ENCODE measurements around the gene NCKIPSD.

NCKIPSD gene

DNA sequence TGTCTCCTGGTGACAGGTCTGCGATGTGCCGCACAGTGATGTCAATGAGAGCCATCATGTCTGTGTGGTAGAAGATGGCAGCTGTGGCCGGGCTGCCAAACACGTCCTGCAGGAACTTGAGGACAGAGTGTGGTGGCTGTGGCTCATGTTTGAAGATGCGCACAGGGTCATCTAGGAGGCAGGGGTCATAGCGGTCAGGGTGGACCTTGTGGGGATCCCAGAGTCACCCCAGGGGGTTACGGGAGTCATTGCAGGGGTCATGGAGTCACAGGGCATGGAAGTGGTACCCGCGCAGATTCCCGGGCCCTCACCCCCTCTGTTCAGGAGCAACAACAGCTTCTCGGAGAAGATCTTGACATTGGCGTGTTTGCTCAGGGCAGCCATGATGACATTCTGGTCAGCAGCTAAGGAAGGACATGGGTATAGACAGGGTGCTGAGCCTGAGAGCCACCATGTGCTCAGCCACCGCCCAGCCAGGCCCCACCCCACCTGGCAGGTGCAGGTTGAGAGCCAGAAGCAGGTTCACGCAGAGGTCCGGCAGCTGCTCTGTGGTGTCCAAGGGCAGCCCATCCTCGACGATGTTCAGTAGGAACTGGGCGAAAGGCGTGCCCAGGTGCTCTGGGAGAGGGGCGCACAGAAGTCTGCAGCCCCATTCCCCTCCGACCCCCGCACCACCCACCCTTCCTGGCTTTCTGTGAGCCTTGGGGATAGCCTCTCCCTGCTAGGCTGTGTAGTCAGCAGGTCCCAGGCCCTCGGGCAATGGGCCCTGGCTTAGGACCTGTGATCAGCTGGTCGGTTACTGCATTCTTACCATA is 6.9 kb downstream of the NCKIPSD start:
- DNase-seq (ENCODE audit: low read depth, low spot score): no peak

DNA sequence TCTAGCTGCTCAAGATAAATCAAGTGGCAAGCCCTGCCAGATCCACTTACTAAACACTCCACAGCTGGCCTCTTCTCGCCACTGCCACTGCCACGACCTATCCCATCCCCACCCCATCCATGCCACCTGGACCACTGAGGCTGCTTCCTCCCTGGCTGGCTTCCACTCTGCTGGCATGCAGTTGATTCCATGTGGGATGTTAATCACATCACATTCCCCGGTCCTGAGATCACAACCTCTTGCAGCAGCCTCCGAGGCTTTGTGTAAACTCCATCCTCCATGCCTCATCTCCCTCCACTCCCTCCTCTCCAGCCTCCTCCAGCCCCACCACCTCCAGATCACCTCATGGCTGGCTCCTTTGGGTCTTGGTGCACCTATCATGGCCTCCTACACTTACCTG is 7.7 kb downstream of the NCKIPSD start:
- DNase-seq (ENCODE audit: low read depth, low spot score): no peak

DNA sequence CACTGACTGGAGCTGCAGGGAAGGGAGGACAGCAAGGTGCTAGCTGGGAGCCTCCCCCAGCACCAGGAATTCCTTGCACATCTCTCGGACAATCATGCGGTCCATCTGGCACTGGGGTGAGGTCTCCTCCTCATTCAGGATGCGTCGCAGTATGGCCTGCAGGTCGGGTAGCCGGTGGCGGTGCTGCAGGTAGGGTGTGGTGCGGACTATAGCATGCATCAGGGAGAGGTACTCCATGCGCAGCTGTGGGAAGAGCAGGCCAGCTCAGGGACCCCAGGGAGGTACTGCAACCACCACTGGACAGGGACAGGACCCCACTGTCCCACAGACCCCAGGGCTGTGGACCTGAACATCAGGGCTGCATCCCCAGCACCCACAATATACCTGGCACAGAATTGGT is 11.2 kb downstream of the NCKIPSD start:
- DNase-seq (ENCODE audit: low read depth, low spot score): no peak

DNA sequence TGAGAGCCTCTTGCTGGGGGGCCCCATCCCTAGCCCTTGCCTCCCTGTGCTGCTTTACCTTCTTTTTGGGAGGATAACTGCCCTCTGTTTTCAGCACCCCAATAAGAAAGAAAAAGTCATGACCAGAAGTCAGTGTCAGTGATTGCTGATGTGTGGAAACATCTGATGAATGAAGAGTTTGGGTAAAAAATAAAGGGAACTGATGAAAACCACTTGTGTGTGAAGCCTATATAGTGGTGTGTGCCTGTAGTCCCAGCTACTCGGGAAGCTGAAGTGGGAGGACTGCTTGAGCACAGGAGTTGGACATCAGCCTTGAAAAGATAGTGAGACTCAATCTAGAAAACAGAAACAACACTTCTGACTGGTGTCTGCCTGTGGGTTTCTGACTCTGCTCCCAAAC is 13.2 kb downstream of the NCKIPSD start:
- no peak for DNase-seq (ENCODE audit: low read depth, low spot score)

DNA sequence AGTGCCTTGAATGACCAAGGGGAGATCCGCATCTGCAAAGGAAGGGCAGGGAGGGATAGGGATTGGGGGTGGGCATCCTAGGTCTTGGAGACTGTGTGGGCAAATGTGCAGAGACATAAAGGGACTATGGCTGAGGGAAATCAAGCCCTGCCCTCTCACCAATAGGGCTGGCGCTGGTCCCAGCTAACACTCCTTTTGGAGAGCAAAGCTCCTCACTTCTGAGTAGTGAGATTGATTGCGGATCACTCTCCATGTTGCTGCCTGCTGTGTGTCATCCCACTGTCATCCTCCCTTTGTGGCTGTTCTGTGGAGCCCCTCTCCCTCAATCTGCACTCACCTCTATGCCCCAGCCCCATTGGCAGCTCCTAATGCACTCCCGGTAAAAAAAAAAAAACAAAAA is 20.8 kb downstream of the NCKIPSD start:
- no peak for DNase-seq (ENCODE audit: low read depth, low spot score)

DNA sequence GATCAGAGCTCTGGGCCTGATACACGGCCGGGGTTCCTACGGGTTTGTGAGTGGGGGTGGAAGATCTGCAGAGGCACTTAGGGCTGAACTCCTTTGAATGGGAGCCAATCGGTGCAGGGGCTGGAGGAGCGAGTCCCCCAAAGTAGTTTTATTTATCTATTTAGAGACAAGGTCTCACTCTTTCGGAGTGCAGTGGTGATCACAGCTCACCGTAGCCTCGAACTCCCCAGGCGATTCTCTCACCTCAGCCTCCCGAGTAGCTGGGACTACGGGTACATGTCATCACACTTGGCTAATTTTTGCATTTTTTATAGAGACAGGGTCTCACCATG is 21.4 kb downstream of the NCKIPSD start:
- no peak for DNase-seq (ENCODE audit: low read depth, low spot score)

DNA sequence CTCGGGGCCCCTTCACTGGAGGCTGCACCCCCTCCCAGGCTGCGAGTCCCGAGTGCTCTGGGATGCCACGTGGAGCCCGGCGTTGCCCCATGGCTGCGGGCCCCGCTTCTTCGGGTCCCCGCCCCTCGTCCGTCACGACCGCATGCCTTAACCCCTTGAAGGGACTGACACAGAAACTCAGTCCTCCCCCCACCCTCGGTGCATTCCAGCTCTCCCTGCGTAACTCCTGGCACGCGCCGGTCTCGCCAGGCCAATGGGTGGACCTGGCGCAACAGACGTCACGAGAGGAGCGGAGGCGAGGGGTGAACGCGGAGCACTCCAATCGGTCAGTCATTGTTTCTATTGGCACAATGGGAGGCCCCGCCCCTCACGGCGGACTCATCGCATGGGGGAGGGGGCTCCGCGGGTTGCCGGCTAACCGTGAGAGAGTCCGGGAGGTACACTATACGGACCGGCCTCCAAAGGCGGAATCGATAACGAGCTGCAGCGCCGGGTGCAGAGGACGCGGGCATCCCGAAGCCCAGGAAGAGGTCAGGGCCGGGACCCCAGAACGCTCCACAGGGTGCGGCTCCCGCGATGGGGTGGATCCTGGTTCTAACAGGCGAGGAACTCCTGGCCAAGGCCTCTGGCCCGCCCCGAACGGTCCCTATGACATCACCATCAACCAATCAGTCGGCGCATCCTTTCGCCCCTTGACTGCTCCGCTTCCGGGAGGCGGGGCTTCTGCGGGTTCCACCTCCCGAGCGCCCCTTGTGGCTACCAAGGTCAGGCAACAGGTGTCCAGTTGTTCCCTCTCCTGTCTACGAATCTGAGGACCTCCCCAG is 22.0 kb downstream of the NCKIPSD start:
- DNase-seq (ENCODE audit: low read depth, low spot score): peak; percentile 98

DNA sequence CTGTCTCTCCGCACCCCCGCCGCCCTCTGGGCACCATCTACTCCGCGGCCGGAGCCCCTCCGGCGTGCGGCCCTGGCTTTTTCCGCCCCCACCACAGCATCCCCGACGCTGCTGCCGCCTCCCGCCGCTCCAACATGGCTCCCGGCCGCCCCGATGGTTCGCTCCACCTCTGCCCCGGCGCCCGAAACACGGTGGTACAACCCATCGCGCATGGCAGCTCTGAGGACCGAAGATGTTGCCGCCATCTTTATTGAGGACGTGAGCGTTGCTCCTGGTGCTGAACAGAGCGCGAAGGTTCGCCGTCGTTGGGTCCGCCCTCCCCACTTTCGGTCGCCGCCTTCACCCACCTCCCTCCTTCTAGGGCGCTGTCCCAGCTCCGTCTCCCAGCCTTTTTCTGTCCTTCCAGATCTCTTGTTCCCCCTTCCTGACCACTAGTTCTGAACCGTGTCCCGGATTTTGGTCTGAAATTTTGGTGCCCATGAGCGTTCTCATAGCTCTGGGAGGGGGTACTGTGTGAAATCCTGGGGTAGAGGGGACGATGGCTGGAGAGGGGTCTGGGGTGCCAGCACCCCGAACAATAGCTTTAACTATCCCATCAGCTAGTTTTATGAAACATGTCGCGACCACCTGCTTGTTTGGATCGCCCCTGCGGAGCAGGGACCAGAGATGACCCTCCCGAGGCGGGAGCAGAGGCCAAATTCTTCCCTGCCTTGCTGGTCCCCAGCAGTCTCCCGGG is 22.8 kb downstream of the NCKIPSD start, which contains the start of gene CELSR3:
TSS of gene CELSR3 (minus strand) at position 134 of the 736 bp plus-strand sequence. CDS start 252 bp downstream, outside the sequence.
- DNase-seq (ENCODE audit: low read depth, low spot score): peak; percentile 78

DNA sequence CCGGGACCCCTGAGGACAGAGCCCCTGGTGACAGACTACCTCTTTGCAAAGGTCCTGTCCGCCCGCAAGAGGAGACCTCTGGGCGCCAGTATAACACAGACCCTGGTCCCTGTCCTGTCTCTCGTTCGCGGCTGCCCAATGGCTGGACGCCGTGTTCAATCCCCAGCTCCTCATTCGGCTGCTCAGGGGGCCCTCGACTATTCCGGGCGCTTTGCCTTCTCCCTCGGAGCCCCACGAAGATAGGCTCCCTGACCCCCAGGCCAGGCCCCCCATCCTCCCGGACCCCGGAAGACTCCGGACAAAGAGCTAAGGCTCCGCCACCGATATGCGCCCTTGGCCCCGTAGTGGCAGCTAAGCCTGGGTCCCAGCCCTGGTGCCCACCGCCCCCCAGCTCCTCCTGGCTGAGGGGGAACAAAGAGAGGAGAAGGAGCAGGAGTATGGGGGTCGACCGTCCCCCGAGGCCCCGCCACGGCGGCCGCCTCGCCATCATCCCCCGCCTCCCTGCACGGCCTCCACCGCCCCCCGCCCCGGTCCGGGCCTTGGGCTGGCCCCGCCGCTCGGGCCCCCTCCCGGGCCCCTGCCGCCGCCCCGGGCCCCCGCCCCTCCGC is 23.5 kb downstream of the NCKIPSD start:
- no peak for DNase-seq (ENCODE audit: low read depth, low spot score)

DNA sequence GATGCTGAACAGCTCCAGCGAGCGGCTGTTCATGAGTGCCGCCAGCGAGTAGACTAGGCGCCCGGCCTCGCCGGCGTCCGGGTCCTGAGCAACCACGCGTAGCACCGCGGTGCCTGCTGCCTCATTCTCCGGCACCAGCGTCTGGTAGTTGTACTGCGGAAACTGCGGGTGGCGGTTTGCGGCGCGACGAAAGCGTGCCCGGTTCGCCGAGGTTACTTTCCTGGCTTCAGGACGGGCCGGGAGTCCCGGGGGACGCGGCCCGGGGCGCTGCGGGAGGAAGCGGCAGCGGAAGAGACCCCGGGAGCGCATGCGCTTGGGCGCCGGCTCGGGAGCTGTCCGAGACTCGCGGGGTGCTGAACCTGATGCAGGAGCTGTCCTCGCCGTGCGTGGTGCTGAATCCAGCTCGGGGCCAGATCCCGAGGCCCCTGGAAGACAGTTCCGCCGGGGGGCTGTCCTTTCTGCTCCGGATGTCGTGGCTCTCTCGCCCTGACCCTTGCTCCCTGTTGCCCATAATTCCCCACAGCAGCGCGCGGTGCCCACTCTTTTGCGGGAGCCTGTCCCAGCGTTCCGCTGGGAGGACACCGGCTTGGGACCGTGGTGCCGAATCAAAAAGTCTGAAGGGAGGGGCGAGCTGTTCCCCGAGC is 24.1 kb downstream of the NCKIPSD start:
- DNase-seq (ENCODE audit: low read depth, low spot score): no peak

DNA sequence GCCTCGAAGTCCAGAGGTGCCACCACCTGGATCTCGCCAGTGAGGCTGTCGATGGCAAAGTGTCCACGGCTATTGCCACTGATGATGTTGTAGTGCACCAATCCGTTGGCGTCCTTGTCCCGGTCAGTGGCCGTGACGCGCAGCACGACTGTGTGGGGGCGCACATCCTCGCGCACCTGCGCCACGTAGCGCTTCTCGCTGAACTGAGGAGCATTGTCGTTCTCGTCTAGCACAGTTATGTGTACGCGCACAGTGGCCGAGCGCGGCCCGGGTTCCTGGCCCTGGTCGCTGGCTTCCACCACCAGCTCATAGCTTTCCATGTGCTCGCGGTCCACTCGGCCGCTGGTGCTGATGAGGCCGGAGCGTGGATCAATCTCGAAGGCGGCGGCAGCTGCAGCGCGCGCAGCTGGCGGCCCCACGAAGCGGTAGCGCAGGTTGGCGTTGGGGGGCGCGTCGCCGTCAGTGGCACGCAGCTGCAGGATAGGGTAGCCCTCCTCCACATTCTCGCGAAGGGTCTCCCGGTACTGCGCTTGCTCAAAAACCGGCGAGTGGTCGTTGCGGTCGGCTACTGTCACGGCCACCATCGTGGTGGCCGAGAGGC is 24.8 kb downstream of the NCKIPSD start:
- no peak for DNase-seq (ENCODE audit: low read depth, low spot score)

DNA sequence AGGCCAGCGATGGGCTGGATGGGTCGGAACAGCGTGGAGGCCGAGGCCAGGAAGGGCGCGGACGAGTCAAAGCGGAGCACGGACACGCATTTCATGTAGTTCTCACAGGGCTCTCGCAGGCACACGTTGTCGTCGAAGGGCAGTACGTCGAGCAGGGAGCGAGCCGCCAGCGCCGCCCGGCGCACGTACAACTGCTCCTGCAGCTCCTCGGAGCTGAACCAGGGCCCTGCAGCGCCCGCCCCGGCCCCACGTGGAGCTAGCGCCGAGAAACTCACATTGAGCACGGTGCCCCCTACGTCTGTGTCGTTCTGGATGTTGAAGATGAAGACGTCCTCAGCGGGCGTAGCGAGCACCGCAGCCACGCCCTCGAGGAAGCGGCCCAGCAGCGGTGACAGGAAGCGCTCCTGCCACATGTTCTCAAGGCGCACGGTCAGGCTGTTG is 28.9 kb downstream of the NCKIPSD start:
- DNase-seq (ENCODE audit: low read depth, low spot score): no peak

DNA sequence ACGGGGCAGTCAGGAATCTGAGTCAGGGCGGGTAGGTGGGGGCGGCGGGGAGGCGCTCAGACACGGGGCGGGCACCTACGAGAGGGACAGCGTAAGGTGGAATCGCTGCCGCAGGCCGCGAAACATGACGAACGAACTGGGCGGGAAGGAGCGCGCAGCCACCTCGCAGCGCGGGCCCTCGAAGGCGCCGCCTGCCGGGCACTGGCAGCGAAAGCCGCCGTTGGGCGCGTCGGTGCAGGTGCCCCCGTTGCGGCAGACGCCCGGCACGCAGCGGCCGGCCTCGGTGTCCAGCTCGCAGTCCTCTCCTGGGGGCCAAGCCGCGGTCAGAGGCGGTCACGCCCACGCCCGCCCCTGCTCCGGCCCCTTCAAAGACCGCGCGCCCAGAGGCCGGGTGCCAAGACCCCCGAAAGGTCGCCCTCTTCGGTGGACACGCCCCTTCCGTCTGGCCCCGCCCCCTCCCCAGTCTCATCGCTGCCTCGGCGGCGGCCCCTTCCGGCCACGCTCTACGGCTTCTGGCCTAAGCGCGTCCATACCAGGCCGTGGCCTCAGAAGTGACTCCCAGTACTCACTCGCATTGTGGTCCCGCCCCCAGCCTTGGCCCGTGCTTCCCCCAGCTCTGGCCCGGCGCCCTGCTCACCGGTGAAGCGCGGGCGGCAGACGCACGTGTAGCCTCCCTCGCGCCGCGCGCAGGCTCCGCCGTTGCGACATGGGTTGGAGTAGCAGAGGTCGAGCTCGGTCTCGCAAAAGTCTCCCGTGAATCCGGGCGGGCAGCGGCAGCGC is 29.5 kb downstream of the NCKIPSD start:
- DNase-seq (ENCODE audit: low read depth, low spot score): no peak

DNA sequence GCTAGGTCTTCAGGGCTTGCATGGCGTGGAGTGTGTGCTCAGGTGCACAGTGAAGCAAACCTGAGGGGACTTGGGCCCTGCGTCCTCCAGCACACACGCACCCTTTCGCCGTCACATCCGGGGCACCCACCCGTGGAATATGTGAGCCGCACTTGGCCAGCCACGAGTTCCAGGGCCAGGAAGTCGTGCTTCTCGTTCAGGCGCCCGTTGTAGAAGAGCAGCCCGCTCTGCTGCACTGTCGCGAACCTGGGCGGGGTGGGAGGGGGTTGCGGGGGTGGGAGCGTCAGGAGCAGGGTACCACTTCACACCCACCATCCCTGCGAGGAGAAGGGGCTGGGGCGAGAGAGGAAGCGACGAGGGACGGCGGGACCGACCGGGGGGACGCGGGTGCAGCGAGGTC is 30.1 kb downstream of the NCKIPSD start:
- no peak for DNase-seq (ENCODE audit: low read depth, low spot score)

DNA sequence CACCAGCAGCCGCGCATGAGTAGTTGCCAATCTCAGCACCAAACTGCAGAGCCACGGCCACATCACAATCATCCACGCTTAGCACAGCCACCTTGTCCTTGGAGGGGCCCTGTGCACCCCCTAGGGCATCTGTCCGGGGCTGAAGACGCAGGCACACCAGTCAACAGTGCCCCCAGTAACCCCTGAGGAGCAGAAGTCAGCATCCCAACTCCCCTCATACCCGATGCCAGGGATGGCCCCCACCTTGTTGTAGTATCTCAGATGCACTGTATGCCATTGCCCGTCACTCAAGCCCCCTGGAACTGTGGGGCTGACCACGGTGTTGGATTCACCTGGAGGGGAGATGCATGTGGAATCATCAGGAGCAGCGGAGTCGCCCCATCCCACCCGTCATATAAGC is 30.7 kb downstream of the NCKIPSD start:
- DNase-seq (ENCODE audit: low read depth, low spot score): no peak

DNA sequence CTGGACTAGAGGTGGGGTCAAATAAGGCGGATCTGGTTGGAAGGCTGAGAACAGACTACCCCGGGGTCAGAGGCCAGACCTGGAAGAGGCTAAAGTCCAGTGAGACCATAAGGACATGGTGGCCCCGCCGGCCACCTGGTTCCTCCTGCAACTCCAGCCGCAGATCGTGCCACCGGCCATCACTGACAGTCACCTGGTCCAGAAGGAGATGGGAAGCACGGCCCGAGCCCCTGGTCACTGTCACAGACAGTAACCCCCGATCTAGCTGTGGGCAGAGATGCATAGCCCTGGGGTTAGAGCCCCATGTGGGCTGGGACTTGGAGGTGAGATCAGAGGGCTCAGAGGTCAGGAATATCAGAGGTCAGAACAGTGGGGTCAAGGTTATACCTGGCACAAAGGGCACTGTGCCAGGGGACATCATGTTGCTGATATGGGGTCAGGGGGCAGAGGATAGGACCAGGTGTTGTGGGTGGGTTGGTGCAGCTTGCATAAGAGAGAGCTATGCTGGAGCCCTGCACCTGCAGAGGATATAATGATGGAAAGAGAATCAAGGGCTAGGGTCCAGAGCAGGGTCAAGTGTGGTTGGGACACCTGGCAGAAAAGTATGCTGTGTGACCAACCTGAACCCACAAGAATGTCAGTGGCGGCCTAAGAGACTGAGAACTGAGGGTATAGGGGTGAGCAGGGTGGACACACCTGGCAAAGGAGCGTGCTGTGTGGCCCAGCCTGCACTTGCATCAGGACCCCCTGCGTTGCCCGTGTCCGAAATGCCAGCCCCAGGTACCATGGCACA is 32.6 kb downstream of the NCKIPSD start:
- no peak for DNase-seq (ENCODE audit: low read depth, low spot score)

DNA sequence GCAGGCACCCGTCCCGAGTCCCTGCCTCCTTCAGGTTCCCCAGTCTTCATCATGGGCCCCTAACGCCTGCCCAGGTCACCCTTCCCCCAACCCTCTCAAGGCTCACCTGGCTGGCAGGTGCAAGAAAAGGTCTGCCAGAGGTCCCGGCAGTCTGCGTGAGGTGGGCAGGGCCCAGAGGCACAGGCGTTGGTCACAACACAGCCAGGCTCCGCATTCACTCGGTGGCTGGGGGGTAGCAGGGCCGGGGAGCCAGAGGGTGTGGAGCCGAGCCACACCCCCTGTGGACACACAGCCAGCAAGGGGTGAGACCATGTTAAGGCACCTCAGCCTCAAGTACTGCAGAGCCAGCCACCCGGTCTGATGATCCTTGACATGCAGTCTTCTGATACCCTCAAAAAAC is 33.9 kb downstream of the NCKIPSD start:
- DNase-seq (ENCODE audit: low read depth, low spot score): no peak

DNA sequence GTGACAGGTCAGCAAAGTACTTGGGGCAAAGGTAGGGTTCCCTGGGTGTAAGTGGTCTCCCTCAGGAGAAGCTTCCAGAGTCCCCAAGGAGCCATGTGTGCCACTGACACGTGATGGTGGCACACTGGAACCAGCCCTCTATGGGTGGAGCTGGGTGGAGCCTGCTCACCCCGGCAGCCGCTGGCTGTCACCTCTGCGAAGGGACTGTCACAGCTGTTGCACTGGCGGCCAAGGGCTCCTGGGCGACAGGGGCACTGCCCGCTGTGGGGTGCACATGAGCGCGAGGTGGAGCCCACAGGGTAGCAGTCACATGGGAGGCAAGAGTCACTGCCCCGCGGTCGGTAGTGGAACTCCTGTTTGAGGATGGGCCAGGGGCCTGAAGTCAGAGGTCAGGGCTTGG is 35.0 kb downstream of the NCKIPSD start:
- no peak for DNase-seq (ENCODE audit: low read depth, low spot score)

DNA sequence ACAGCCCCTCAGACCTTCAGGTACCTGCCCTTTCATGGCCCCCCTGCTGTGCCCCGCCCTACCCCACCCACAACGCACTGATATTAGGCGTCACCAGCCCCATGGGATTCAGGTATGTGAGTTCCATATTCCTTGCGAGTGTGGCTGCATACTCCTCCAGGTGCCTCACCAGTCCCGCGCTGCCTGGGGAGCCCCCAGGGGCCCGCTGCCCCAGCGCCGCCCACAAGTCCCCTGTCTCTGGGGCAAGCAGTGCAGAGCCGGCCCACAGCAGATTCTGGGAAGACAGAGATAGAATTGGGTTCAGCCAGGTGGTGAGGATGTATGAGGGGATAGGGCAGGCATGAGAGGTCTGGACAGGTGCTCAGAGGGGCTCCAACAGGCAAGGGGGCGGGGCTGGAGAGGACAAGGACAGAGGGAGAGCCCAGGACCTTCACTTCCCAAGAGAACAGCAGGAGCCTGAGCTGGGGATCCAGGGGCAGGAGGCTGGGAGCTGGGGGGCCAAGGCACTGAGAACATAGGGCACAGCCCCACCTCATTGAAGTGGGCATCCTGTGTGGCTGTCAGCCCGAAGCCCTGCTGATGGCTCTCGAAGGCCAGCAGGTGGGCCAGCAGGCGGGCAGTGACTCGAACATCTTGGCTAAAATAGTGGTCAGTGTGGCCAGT is 37.4 kb downstream of the NCKIPSD start:
- no peak for DNase-seq (ENCODE audit: low read depth, low spot score)

Measured in iPS DF 19.7 (cell line).